IMR-90 (cell line): ENCODE data around the gene SDK1.

ENCODE experiments used
- BHLHE40 ChIP-seq: fragments of 150-350 bp; IDR thresholded peaks from 2 replicates; pipeline ENCODE4 v1.6.1; 2016; ENCODE audit warnings: mild to moderate bottlenecking, low read depth, low read length
- CEBPB ChIP-seq: IDR thresholded peaks from 2 replicates; pipeline ENCODE4 v1.6.1; 2012; ENCODE audit warnings: low read depth, low read length, improper control_type of control experiment
- MAFK ChIP-seq: IDR thresholded peaks from 2 replicates; pipeline ENCODE4 v1.6.1; 2012; ENCODE audit warnings: low read depth, low read length, improper control_type of control experiment
- MAZ ChIP-seq: IDR thresholded peaks from 2 replicates; pipeline ENCODE4 v1.6.1; 2012; ENCODE audit warnings: low read depth, mild to moderate bottlenecking, low read length, improper control_type of control experiment, moderate library complexity, borderline replicate concordance
- MXI1 ChIP-seq: IDR thresholded peaks from 2 replicates; pipeline ENCODE4 v1.6.1; 2012; ENCODE audit warnings: low read depth, mild to moderate bottlenecking, low read length, moderate library complexity, borderline replicate concordance
- POLR2A ChIP-seq: IDR thresholded peaks from 2 replicates; pipeline ENCODE4 v1.6.1; 2012; ENCODE audit warnings: mild to moderate bottlenecking, low read depth, low read length
- RAD21 ChIP-seq: IDR thresholded peaks from 2 replicates; pipeline ENCODE4 v1.6.1; 2012; ENCODE audit warnings: low read length, improper control_type of control experiment
- RCOR1 ChIP-seq: IDR thresholded peaks from 2 replicates; pipeline ENCODE4 v1.6.1; 2012; ENCODE audit warnings: mild to moderate bottlenecking, low read length, improper control_type of control experiment; ENCODE audit not compliant: insufficient replicate concordance
- TF ChIP-seq, protein P1 (sequence below): conservative IDR thresholded peaks from 2 replicates; pipeline ENCODE4 v1.5.1; 2012; ENCODE audit warnings: mild to moderate bottlenecking, low read depth, low read length, improper control_type of control experiment

GRCh38 chr7:3861941-3862340, 560.9 kb downstream of the SDK1 start:
- TF ChIP-seq POLR2A = no peak
- TF ChIP-seq, protein P1, sequence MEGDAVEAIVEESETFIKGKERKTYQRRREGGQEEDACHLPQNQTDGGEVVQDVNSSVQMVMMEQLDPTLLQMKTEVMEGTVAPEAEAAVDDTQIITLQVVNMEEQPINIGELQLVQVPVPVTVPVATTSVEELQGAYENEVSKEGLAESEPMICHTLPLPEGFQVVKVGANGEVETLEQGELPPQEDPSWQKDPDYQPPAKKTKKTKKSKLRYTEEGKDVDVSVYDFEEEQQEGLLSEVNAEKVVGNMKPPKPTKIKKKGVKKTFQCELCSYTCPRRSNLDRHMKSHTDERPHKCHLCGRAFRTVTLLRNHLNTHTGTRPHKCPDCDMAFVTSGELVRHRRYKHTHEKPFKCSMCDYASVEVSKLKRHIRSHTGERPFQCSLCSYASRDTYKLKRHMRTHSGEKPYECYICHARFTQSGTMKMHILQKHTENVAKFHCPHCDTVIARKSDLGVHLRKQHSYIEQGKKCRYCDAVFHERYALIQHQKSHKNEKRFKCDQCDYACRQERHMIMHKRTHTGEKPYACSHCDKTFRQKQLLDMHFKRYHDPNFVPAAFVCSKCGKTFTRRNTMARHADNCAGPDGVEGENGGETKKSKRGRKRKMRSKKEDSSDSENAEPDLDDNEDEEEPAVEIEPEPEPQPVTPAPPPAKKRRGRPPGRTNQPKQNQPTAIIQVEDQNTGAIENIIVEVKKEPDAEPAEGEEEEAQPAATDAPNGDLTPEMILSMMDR = no peak
- TF ChIP-seq RCOR1 = no peak
- TF ChIP-seq CEBPB = peak; percentile 73
- no peak for TF ChIP-seq RAD21
- no peak for TF ChIP-seq MAFK
- no peak for TF ChIP-seq BHLHE40
- TF ChIP-seq MAZ = no peak
- TF ChIP-seq MXI1 = no peak
